Nephron progenitor cell (in vitro differentiated cells): Measurements from ENCODE around the gene HPCA.

Experiments used
- DNase-seq: peaks from one replicate; pipeline ENCODE4 v3.0.0; 2021
- H3K27ac Mint-ChIP-seq: 2 replicates; pipeline ENCODE4 v1.8.0; 2021; ENCODE audit warnings: mild to moderate bottlenecking, moderate library complexity, mixed read lengths
- H3K27me3 Mint-ChIP-seq: 2 replicates; pipeline ENCODE4 v1.8.0; 2021; ENCODE audit warnings: mild to moderate bottlenecking, low read depth, mixed read lengths; ENCODE audit not compliant: poor library complexity
- H3K36me3 Mint-ChIP-seq: 2 replicates; pipeline ENCODE4 v1.8.0; 2021; ENCODE audit warnings: low read depth, mixed read lengths
- H3K4me1 Mint-ChIP-seq: 2 replicates; pipeline ENCODE4 v1.8.0; 2021; ENCODE audit warnings: mixed read lengths
- H3K4me3 Mint-ChIP-seq: 2 replicates; pipeline ENCODE4 v1.8.0; 2021; ENCODE audit warnings: mild to moderate bottlenecking, moderate library complexity, mixed read lengths
- H3K9me3 Mint-ChIP-seq: 2 replicates; pipeline ENCODE4 v1.8.0; 2021; ENCODE audit warnings: mild to moderate bottlenecking, moderate library complexity, mixed read lengths
- TF ChIP-seq, protein P1 (sequence below): fragments of 200-600 bp; sonication (generic); IDR thresholded peaks from 2 replicates; pipeline ENCODE4 v1.5.0; 2021; ENCODE audit warnings: antibody characterized with exemption

Gene HPCA

GRCh38 chr1:32893198-32894018 is 7.1 kb downstream of the HPCA start:
- TF ChIP-seq, protein P1, sequence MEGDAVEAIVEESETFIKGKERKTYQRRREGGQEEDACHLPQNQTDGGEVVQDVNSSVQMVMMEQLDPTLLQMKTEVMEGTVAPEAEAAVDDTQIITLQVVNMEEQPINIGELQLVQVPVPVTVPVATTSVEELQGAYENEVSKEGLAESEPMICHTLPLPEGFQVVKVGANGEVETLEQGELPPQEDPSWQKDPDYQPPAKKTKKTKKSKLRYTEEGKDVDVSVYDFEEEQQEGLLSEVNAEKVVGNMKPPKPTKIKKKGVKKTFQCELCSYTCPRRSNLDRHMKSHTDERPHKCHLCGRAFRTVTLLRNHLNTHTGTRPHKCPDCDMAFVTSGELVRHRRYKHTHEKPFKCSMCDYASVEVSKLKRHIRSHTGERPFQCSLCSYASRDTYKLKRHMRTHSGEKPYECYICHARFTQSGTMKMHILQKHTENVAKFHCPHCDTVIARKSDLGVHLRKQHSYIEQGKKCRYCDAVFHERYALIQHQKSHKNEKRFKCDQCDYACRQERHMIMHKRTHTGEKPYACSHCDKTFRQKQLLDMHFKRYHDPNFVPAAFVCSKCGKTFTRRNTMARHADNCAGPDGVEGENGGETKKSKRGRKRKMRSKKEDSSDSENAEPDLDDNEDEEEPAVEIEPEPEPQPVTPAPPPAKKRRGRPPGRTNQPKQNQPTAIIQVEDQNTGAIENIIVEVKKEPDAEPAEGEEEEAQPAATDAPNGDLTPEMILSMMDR, result peak; percentile 13
- H3K4me1 Mint-ChIP-seq, result peaks cover 18% of the 10 kb centered on the region
- H3K27me3 Mint-ChIP-seq, result peaks cover 55% of the 10 kb centered on the region
- peak; percentile 63 for DNase-seq
- no peaks in the 10 kb centered on the region for H3K36me3 Mint-ChIP-seq
- H3K9me3 Mint-ChIP-seq, result peaks cover 4% of the 10 kb centered on the region
- no peak overlapping the region for H3K27ac Mint-ChIP-seq
- H3K4me3 Mint-ChIP-seq, result peak overlapping the region; percentile 74

DNA sequence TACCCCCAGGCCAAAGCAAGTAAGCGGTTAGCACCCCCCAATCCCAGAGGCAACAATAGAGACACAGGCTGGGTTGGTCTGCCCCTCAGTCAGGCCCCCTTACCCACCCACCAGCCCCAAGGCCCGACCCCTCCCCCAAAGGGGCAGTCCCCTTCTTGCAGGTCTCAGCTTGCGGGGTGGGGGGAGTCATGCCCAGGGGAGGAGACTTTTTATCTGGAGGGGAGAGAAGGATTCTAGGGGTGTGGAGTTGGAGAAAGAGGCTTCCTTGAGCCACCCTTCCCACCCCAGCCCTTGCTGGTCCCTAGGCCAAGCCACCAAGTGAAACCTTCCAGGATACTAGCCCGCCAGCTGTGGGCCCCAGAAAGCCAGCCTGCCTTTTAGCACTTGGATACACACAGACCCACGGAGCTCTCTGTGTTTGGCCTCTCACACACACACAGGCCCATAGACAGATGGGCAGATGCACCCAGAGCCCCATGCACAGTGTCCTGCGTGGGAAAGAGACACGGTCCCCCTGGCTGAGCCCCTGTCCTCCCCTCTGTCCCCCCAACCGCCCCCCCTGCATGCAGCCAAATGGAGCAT is 7.8 kb downstream of the HPCA start:
- Mint-ChIP-seq H3K27ac (no peak overlapping the region), H3K27me3 (peaks cover 58% of the 10 kb centered on the region), H3K4me1 (peaks cover 18% of the 10 kb centered on the region), H3K4me3 (peak overlapping the region; percentile 74), H3K36me3 (no peaks in the 10 kb centered on the region), H3K9me3 (peaks cover 4% of the 10 kb centered on the region)
- TF ChIP-seq, protein P1, result no peak
- DNase-seq, result no peak

GRCh38 chr1:32894681-32895080 is 8.4 kb downstream of the HPCA start:
- H3K9me3 Mint-ChIP-seq, result peaks cover 4% of the 10 kb centered on the region
- H3K27me3 Mint-ChIP-seq, result peaks cover 58% of the 10 kb centered on the region
- no peak overlapping the region for H3K4me3 Mint-ChIP-seq
- DNase-seq, result no peak
- H3K27ac Mint-ChIP-seq, result no peak overlapping the region
- no peaks in the 10 kb centered on the region for H3K36me3 Mint-ChIP-seq
- TF ChIP-seq, protein P1, result no peak
- H3K4me1 Mint-ChIP-seq, result peaks cover 18% of the 10 kb centered on the region

- H3K27ac Mint-ChIP-seq, result no peak overlapping the region
- no peaks in the 10 kb centered on the region for H3K36me3 Mint-ChIP-seq
- no peak overlapping the region for H3K4me3 Mint-ChIP-seq
Observed at GRCh38 chr1:32895325-32896215, 9.3 kb downstream of the HPCA start.

DNA sequence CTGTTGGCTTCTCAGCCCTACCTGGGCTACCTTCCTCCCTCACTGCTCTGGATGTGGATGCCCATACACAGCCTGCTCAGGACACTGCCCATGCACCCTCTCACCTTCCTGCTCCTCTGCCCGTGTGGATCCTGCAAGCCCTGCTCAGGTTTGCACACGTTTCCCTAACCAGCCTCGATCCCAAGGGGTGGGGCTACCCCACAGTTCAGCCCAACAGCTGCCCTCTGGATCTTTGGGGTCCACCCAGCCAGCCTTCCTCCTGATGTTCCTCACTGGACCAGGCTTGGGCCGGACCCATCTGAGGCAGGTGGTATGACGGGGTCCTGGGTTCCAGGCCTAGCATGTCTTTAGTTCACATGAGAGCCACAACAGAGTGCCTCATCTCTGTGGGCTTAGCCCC is 10.2 kb downstream of the HPCA start:
- Mint-ChIP-seq H3K27ac (no peak overlapping the region), H3K9me3 (peaks cover 4% of the 10 kb centered on the region), H3K36me3 (no peaks in the 10 kb centered on the region), H3K4me3 (no peak overlapping the region), H3K27me3 (peaks cover 56% of the 10 kb centered on the region), H3K4me1 (peaks cover 18% of the 10 kb centered on the region)
- DNase-seq, result no peak
- TF ChIP-seq, protein P1, result no peak

More at GRCh38 chr1:32895325-32896215, 9.3 kb downstream of the HPCA start:
- peaks cover 58% of the 10 kb centered on the region for H3K27me3 Mint-ChIP-seq
- TF ChIP-seq, protein P1, result no peak
- peaks cover 18% of the 10 kb centered on the region for H3K4me1 Mint-ChIP-seq
- no peak for DNase-seq
- H3K9me3 Mint-ChIP-seq, result peaks cover 4% of the 10 kb centered on the region
